A673 (cell line): ENCODE measurements around the gene HCAR1. TPM values are rescaled to one million over a fixed set of nuclear protein-coding genes. Genes with fewer than 3 reads are reported as not detected.

Experiments used
- BruUV-seq: library from RNA; stranded (reverse); fragments of 400-500 nt; replicated peaks from 2 replicates; lab custom pipeline; 2021; lab: Mats Ljungman, UMichigan
- CTCF ChIA-PET: fragments of 300-600 bp; sonication (Branson Sonifier 250); formaldehyde crosslinking; loops from one replicate; lab custom pipeline; 2022; ENCODE audit warnings: antibody characterized with exemption; lab: Charles Lee
- POLR2A ChIA-PET: fragments of 300-600 bp; sonication (Branson Sonifier 250); formaldehyde crosslinking; loops from one replicate; lab custom pipeline; 2022; ENCODE audit warnings: antibody characterized with exemption; ENCODE audit not compliant: low non-redundant PET; lab: Charles Lee
- DNase-seq: peaks from one replicate; pipeline ENCODE4 v3.0.0-alpha.2; 2015; ENCODE audit warnings: low spot score
- H3K27ac ChIP-seq: fragments of 200-600 bp; sonication (generic); 2 replicates; pipeline ENCODE4 v1.5.1; 2016; ENCODE audit warnings: mixed run types, low read depth, mild to moderate bottlenecking, mixed read lengths, antibody characterized with exemption, low read length; ENCODE audit not compliant: poor library complexity, severe bottlenecking
- H3K27me3 ChIP-seq: fragments of 200-600 bp; sonication (generic); replicated peaks from 2 replicates; pipeline ENCODE4 v1.6.1; 2017; ENCODE audit warnings: mixed run types, low read depth, mild to moderate bottlenecking, mixed read lengths, antibody characterized with exemption, low read length; ENCODE audit not compliant: insufficient read depth, poor library complexity
- H3K36me3 ChIP-seq: fragments of 200-600 bp; sonication (generic); 2 replicates; pipeline ENCODE4 v1.6.1; 2016; ENCODE audit warnings: mixed run types, mild to moderate bottlenecking, mixed read lengths, antibody characterized with exemption, low read length; ENCODE audit not compliant: insufficient read depth, poor library complexity, severe bottlenecking
- H3K4me1 ChIP-seq: fragments of 200-600 bp; sonication (generic); 2 replicates; pipeline ENCODE4 v1.6.1; 2017; ENCODE audit warnings: mixed run types, mild to moderate bottlenecking, mixed read lengths, antibody characterized with exemption, low read length; ENCODE audit not compliant: insufficient read depth, poor library complexity, severe bottlenecking
- H3K4me3 ChIP-seq: fragments of 200-600 bp; sonication (generic); 2 replicates; pipeline ENCODE4 v1.5.1; 2016; ENCODE audit warnings: low read depth, mixed run types, mild to moderate bottlenecking, mixed read lengths, low read length; ENCODE audit not compliant: poor library complexity, severe bottlenecking
- H3K9me3 ChIP-seq: fragments of 200-600 bp; sonication (generic); 2 replicates; pipeline ENCODE4 v1.6.1; 2016; ENCODE audit warnings: mixed run types, low read depth, mild to moderate bottlenecking, mixed read lengths, antibody characterized with exemption, low read length; ENCODE audit not compliant: poor library complexity, severe bottlenecking
- EZH2 ChIP-seq: fragments of 200-600 bp; sonication (generic); IDR thresholded peaks from 2 replicates; pipeline ENCODE4 v1.6.1; 2017; ENCODE audit warnings: borderline replicate concordance, low read depth, mild to moderate bottlenecking, mixed read lengths, antibody characterized with exemption, low read length; ENCODE audit not compliant: poor library complexity, severe bottlenecking
- intact Hi-C: fragments of 100-400 bp; cut with micrococcal nuclease; formaldehyde crosslinking; loops from one replicate; pipeline ENCODE4 v1.10.0; 2022; ENCODE audit not compliant: unreplicated experiment
- total RNA-seq: library from RNA; stranded (reverse); gene quantifications from 2 replicates; pipeline ENCODE4 v1.2.3, GENCODE V29; 2021
- TF ChIP-seq, protein P1 (sequence below): fragments of 300-800, 200-600 bp; sonication (generic); conservative IDR thresholded peaks from 2 replicates; pipeline ENCODE4 v1.5.1; 2017; ENCODE audit warnings: low read depth, mild to moderate bottlenecking, antibody characterized with exemption, low read length, moderate library complexity, mixed read lengths

The HCAR1 gene
- total RNA-seq, 1 experiment from 2014 or later: 1.9 TPM

DNA sequence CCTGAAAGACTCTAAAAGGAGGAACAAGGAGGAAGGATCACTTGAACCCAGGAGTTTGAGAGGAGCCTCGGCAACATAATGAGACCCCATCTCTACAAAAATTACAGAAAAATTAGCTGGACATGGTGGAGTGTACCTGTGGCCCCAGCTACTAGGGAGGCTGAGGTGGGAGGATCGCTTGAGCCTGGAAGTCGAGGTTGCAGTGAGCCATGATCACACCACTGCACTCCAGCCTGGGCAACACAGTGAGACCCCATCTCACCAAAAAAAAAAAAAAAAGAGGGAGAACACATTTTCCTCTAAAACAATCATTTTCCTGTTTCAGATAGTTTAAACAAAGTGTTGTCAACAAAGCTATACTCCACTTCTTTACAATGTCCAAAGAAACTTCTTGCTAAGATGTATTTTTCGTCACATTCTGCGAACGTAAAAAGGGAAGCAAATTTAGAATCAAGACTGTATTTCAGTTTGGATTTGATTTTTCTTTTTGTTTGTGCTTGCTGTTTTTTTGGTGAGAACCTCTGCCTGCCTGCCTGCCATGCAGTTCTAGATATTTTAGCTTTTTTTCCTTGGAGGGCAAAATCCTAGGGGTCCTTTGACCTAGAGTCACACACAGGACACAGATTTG lies 5.1 kb downstream of the HCAR1 start:
- Histone ChIP-seq H3K36me3 (no peaks in the 10 kb centered on the region), H3K4me1 (peaks cover 6% of the 10 kb centered on the region), H3K27ac (no peak overlapping the region), H3K4me3 (no peak overlapping the region), H3K9me3 (no peaks in the 10 kb centered on the region), H3K27me3 (no peaks in the 10 kb centered on the region)
- BruUV-seq: no TSS peak
- TF ChIP-seq, protein P1, sequence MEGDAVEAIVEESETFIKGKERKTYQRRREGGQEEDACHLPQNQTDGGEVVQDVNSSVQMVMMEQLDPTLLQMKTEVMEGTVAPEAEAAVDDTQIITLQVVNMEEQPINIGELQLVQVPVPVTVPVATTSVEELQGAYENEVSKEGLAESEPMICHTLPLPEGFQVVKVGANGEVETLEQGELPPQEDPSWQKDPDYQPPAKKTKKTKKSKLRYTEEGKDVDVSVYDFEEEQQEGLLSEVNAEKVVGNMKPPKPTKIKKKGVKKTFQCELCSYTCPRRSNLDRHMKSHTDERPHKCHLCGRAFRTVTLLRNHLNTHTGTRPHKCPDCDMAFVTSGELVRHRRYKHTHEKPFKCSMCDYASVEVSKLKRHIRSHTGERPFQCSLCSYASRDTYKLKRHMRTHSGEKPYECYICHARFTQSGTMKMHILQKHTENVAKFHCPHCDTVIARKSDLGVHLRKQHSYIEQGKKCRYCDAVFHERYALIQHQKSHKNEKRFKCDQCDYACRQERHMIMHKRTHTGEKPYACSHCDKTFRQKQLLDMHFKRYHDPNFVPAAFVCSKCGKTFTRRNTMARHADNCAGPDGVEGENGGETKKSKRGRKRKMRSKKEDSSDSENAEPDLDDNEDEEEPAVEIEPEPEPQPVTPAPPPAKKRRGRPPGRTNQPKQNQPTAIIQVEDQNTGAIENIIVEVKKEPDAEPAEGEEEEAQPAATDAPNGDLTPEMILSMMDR: no peak
- TF ChIP-seq EZH2: no peak
- POLR2A ChIA-PET: interaction anchor here (0.6 kb wide), 1 partner anchor 108 kb away, joined by 8 read pairs; no protein-coding TSS in a partner anchor
- intact Hi-C loops: no loop called here
- CTCF ChIA-PET: no interaction called here
- no peak for DNase-seq

DNA sequence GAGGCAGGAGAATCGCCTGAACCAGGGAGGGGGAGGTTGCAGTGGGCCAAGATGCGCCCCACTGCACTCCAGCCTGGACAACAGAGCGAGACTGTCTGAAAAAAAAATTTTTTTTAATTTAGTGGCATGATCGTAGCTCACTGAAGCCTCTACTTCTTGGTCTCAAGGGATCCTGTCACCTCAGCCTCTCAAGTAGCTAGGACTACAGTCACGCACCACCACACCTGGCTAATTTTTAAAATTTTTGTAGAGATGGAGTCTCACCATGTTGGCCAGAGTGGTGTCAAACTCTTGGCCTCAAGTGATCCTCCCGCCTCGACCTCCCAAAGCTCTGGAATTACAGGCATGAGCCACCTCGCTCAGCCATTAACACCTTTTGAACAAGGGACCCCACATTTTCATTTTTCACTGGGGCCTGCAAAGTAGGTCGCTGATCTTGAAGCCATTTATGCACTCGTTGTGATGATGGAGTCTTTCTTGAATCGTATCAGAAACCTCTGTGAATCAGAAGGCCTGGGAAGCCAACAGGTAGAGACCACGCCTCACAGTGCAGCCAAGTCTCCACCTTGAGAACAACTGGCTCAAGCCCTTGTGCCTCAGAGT lies 5.9 kb downstream of the HCAR1 start:
- H3K4me1 ChIP-seq: no peaks in the 10 kb centered on the region
- ChIA-PET POLR2A (no interaction called here), CTCF (no interaction called here)
- DNase-seq: no peak
- H3K27ac ChIP-seq: no peak overlapping the region
- H3K4me3 ChIP-seq: no peak overlapping the region
- BruUV-seq: no TSS peak
- H3K27me3 ChIP-seq: no peaks in the 10 kb centered on the region
- H3K9me3 ChIP-seq: no peaks in the 10 kb centered on the region
- intact Hi-C loops: no loop called here
- TF ChIP-seq, protein P1: no peak
- TF ChIP-seq EZH2: no peak
- no peaks in the 10 kb centered on the region for H3K36me3 ChIP-seq

DNA sequence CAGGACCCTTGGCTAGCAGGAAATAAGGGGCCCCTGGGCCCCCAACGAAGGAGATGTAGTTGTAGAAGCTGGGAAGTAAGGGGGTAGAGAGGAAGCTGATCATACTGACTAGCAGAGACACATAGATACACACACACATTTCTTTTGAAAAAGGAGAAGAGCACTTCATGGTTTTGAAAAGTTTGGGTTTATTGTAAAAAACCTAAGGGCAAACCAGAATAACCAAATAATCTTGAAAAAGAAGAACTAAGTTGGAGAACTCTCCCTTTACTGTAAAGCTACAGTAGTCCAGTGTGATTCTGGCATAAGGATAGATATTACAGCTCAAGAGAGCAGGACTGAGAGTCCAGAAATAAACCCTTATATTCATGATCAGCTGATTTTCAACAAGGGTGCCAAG lies 8.3 kb downstream of the HCAR1 start:
- BruUV-seq: no TSS peak
- TF ChIP-seq EZH2: no peak
- TF ChIP-seq, protein P1: no peak
- H3K27me3 ChIP-seq: no peaks in the 10 kb centered on the region
- no peak overlapping the region for H3K27ac ChIP-seq
- intact Hi-C loops: no loop called here
- no peaks in the 10 kb centered on the region for H3K36me3 ChIP-seq
- CTCF ChIA-PET: no interaction called here
- DNase-seq: no peak
- POLR2A ChIA-PET: no interaction called here
- no peaks in the 10 kb centered on the region for H3K9me3 ChIP-seq
- no peaks in the 10 kb centered on the region for H3K4me1 ChIP-seq
- H3K4me3 ChIP-seq: no peak overlapping the region
